Measurements from ENCODE around the gene NFIC.

DNA sequence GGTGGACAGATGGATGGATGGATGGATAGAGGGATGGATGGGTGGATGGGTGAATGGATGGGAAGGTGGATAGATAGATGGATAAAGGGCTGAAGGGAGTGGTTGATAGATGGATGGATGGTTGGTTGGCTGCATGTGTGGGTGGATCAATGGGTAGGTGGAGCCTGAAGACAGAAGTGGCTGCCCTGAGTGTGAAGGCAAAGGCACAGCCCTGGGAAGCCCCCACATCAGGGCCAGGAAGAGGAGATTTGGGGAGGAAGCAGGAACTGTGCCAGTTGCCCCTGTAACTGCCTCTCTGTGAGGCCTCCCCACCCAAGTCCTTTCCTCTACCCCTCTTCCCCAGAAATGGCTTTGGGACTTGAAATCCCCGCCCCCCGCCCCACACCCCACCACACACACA is 43.4 kb upstream of the NFIC start:
- TF ChIP-seq, protein P1, sequence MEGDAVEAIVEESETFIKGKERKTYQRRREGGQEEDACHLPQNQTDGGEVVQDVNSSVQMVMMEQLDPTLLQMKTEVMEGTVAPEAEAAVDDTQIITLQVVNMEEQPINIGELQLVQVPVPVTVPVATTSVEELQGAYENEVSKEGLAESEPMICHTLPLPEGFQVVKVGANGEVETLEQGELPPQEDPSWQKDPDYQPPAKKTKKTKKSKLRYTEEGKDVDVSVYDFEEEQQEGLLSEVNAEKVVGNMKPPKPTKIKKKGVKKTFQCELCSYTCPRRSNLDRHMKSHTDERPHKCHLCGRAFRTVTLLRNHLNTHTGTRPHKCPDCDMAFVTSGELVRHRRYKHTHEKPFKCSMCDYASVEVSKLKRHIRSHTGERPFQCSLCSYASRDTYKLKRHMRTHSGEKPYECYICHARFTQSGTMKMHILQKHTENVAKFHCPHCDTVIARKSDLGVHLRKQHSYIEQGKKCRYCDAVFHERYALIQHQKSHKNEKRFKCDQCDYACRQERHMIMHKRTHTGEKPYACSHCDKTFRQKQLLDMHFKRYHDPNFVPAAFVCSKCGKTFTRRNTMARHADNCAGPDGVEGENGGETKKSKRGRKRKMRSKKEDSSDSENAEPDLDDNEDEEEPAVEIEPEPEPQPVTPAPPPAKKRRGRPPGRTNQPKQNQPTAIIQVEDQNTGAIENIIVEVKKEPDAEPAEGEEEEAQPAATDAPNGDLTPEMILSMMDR (IDR thresholded peaks at IDR 0.05) = no peak
- TF ChIP-seq EP300 (IDR thresholded peaks at IDR 0.05) (no peak), POLR2A (IDR thresholded peaks at IDR 0.05) (no peak), POLR2AphosphoS5 (IDR thresholded peaks at IDR 0.05) (no peak)

All from upper lobe of left lung (tissue), 4 donors.